ENCODE measurements around the gene ISOC2.

ISOC2 gene

GRCh38 chr19:55481794-55482155, 20.3 kb upstream of the ISOC2 start:
- no peak for DNase-seq
- intact Hi-C loops (cut with DNase I), result no loop called here

GRCh38 chr19:55481148-55481793, 19.8 kb upstream of the ISOC2 start:
- intact Hi-C loops (cut with DNase I), result no loop called here
- no peak for DNase-seq

GRCh38 chr19:55479451-55480230, 18.2 kb upstream of the ISOC2 start:
- intact Hi-C loops (cut with DNase I), result no loop called here
- no peak for DNase-seq

GRCh38 chr19:55479045-55479444, 17.6 kb upstream of the ISOC2 start:
- intact Hi-C loops (cut with DNase I), result no loop called here
- DNase-seq, result no peak

- DNase-seq, result peak in 1 of 42 donors; percentile 29
- intact Hi-C loops (cut with DNase I), result no loop called here
These were observed 16.9 kb upstream of the ISOC2 start for GRCh38 chr19:55478364-55478763.

- intact Hi-C loops (cut with DNase I), result no loop called here
- no peak for DNase-seq
These were observed 16.5 kb upstream of the ISOC2 start for GRCh38 chr19:55477905-55478304.

GRCh38 chr19:55476100-55476775, 14.8 kb upstream of the ISOC2 start, which contains the start of gene ZNF628:
TSS of gene ZNF628 (plus strand) at chr19:55476617. CDS start at chr19:55479911, 3,294 bp downstream.
- intact Hi-C loops (cut with DNase I), result no loop called here
- DNase-seq, result peak; percentile 99 to 100 (median 100)

- DNase-seq, result no peak
These were observed 13.1 kb upstream of the ISOC2 start for GRCh38 chr19:55474269-55475265.

GRCh38 chr19:55473225-55474012, 12.0 kb upstream of the ISOC2 start:
- intact Hi-C loops (cut with DNase I), result no loop called here
- no peak for DNase-seq

More at GRCh38 chr19:55474269-55475265, 13.1 kb upstream of the ISOC2 start:
- intact Hi-C loops (cut with DNase I), result no loop called here

GRCh38 chr19:55472463-55472862, 11.0 kb upstream of the ISOC2 start:
- intact Hi-C loops (cut with DNase I), result no loop called here
- DNase-seq, result no peak

GRCh38 chr19:55471266-55471665, 9.8 kb upstream of the ISOC2 start:
- DNase-seq, result no peak
- intact Hi-C loops (cut with DNase I), result no loop called here

- no peak for DNase-seq
- intact Hi-C loops (cut with DNase I), result loop anchor here (5.0 kb wide), 1 partner anchor 34 kb away; no protein-coding TSS in a partner anchor
These were observed 6.6 kb upstream of the ISOC2 start for GRCh38 chr19:55468054-55468393.

GRCh38 chr19:55467236-55468053, 6.0 kb upstream of the ISOC2 start:
- intact Hi-C loops (cut with DNase I), result loop anchor here (5.0 kb wide), 1 partner anchor 35 kb away; no protein-coding TSS in a partner anchor
- DNase-seq, result peak in 35 of 42 donors; percentile 27 to 87 (median 69)

- intact Hi-C loops (cut with DNase I), result loop anchor here (5.0 kb wide), 1 partner anchor 36 kb away; no protein-coding TSS in a partner anchor
- no peak for DNase-seq
These were observed 4.8 kb upstream of the ISOC2 start for GRCh38 chr19:55466241-55466614.

- no peak for DNase-seq
- intact Hi-C loops (cut with DNase I), result loop anchor here (5.0 kb wide), 1 partner anchor 37 kb away; no protein-coding TSS in a partner anchor
These were observed 4.2 kb upstream of the ISOC2 start for GRCh38 chr19:55465460-55466240.

GRCh38 chr19:55464662-55465054, 3.2 kb upstream of the ISOC2 start, which contains the start of gene C19orf85:
TSS of gene C19orf85 (minus strand) at chr19:55464751. CDS start at chr19:55464554, 197 bp downstream.
- intact Hi-C loops (cut with DNase I), result loop anchor here (5.0 kb wide), 1 partner anchor 38 kb away; no protein-coding TSS in a partner anchor
- DNase-seq, result no peak
